Neural progenitor cell (in vitro differentiated cells): Measurements from ENCODE around the gene LRRC36. TPM values are rescaled to one million over a fixed set of nuclear protein-coding genes. Genes with fewer than 3 reads are reported as not detected.

Source experiments
- DNase-seq: peaks from one replicate; pipeline ENCODE4 v3.0.0-alpha.2; 2016; ENCODE audit warnings: low spot score
- H2AFZ ChIP-seq: fragments of 200-600 bp; sonication (generic); replicated peaks from 2 replicates; pipeline ENCODE4 v1.6.1; 2016; ENCODE audit warnings: antibody characterized with exemption
- H3F3A ChIP-seq: fragments of 200-600 bp; sonication (generic); 2 replicates; pipeline ENCODE4 v1.6.1; 2016; ENCODE audit warnings: antibody characterized with exemption, low read depth
- H3K27ac ChIP-seq: fragments of 200-600 bp; sonication (generic); 2 replicates; pipeline ENCODE4 v1.5.1; 2016; ENCODE audit warnings: mild to moderate bottlenecking
- H3K27me3 ChIP-seq: fragments of 200-600 bp; sonication (generic); 2 replicates; pipeline ENCODE4 v1.6.1; 2016; ENCODE audit warnings: mild to moderate bottlenecking, moderate library complexity
- H3K36me3 ChIP-seq: fragments of 200-600 bp; sonication (generic); 2 replicates; pipeline ENCODE4 v1.5.1; 2016
- H3K4me1 ChIP-seq: fragments of 200-600 bp; sonication (generic); 2 replicates; pipeline ENCODE4 v1.6.1; 2016; ENCODE audit warnings: mixed run types
- H3K4me2 ChIP-seq: fragments of 200-600 bp; sonication (generic); 2 replicates; pipeline ENCODE4 v1.6.1; 2016
- H3K4me3 ChIP-seq: fragments of 200-600 bp; sonication (generic); 2 replicates; pipeline ENCODE4 v1.5.1; 2016
- H3K79me2 ChIP-seq: fragments of 200-600 bp; sonication (generic); 2 replicates; pipeline ENCODE4 v1.6.1; 2016; ENCODE audit warnings: low read depth
- H3K9ac ChIP-seq: fragments of 200-600 bp; sonication (generic); 2 replicates; pipeline ENCODE4 v1.6.1; 2016
- H3K9me3 ChIP-seq: fragments of 200-600 bp; sonication (generic); 2 replicates; pipeline ENCODE4 v1.5.1; 2016; ENCODE audit warnings: low read depth
- H4K20me1 ChIP-seq: fragments of 200-600 bp; sonication (generic); 2 replicates; pipeline ENCODE4 v1.6.1; 2016; ENCODE audit warnings: low read depth
- H3K27ac Mint-ChIP-seq: 3 replicates; pipeline ENCODE4 v1.8.0; 2021; ENCODE audit warnings: mixed read lengths
- H3K27me3 Mint-ChIP-seq: 2 replicates; pipeline ENCODE4 v1.8.0; 2022; ENCODE audit warnings: low read depth, mild to moderate bottlenecking, inconsistent platforms, moderate library complexity, mixed read lengths; ENCODE audit not compliant: insufficient read depth
- H3K36me3 Mint-ChIP-seq: 3 replicates; pipeline ENCODE4 v1.8.0; 2021; ENCODE audit warnings: mixed read lengths
- H3K4me1 Mint-ChIP-seq: 3 replicates; pipeline ENCODE4 v1.8.0; 2021; ENCODE audit warnings: mixed read lengths
- H3K4me3 Mint-ChIP-seq: 3 replicates; pipeline ENCODE4 v1.8.0; 2021; ENCODE audit warnings: mild to moderate bottlenecking, moderate library complexity, mixed read lengths
- H3K9me3 Mint-ChIP-seq: 3 replicates; pipeline ENCODE4 v1.8.0; 2020; ENCODE audit warnings: mixed read lengths
- EZH2 ChIP-seq: fragments of 200-600 bp; sonication (generic); IDR thresholded peaks from 2 replicates; pipeline ENCODE4 v1.6.1; 2017; ENCODE audit warnings: antibody characterized with exemption, mild to moderate bottlenecking, moderate library complexity
- EZH2phosphoT487 ChIP-seq: fragments of 200-600 bp; sonication (generic); IDR thresholded peaks from 2 replicates; pipeline ENCODE4 v1.6.1; 2017; ENCODE audit warnings: antibody characterized with exemption
- total RNA-seq: library from RNA; depleted of rRNA; stranded (reverse); fragments of >200 nt; gene quantifications from 2 replicates; pipeline ENCODE4 v1.2.3, GENCODE V29; 2015; ENCODE audit warnings: low replicate concordance
- TF ChIP-seq, protein P1 (sequence below): fragments of 200-600 bp; sonication (generic); IDR thresholded peaks from 2 replicates; pipeline ENCODE4 v1.5.1; 2017; ENCODE audit warnings: antibody characterized with exemption, mild to moderate bottlenecking

Gene LRRC36
- total RNA-seq, 1 donor from 2014 or later = not detected

DNA sequence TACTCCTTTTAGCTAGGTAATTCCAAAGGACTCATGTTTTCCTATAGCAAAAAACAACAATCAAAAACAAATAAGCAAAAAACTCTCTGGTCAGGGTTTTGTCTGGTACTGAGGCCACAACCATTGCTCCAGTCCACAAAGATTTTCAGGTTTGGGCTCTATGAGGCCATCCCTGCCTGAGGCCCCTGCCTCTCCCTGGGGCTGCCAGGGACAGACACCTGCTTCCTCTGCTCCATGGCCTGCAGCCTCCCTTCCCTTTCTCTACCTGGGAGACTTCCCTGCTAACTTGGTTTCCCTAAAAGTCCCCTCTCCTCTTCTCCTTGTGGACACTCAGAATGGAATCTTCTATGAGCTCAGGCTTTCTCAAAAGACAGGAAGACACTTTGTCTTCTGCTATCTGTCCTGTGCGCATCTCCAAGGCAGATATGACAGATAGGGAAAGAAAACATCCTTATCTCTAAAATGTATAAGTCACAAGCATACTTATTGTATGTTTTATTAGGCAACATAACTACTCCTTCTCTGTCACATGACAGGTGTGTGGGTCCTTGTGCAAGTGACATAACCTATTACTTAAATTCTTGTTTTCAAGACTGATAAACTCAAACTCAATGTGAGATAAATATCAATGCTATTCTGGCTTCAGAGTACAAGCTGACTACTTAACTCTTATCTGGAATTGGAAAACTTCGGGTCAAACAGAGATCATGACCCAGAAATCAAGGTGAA, 90.9 kb downstream of the LRRC36 start:
- peaks cover 27% of the 10 kb centered on the region for H3K27me3 ChIP-seq
- Mint-ChIP-seq H3K4me1 (peaks cover 20% of the 10 kb centered on the region), H3K9me3 (no peaks in the 10 kb centered on the region), H3K36me3 (peaks cover 2% of the 10 kb centered on the region), H3K4me3 (peak overlapping the region; percentile 72), H3K27ac (peak overlapping the region; percentile 61), H3K27me3 (peaks cover 7% of the 10 kb centered on the region)
- DNase-seq = no peak
- H3K4me1 ChIP-seq = no peaks in the 10 kb centered on the region
- no peak overlapping the region for H3K27ac ChIP-seq
- H4K20me1 ChIP-seq = no peaks in the 10 kb centered on the region
- no peaks in the 10 kb centered on the region for H3K79me2 ChIP-seq
- H3F3A ChIP-seq = no peaks in the 10 kb centered on the region
- H3K4me2 ChIP-seq = no peak overlapping the region
- H3K9me3 ChIP-seq = no peaks in the 10 kb centered on the region
- TF ChIP-seq, protein P1, sequence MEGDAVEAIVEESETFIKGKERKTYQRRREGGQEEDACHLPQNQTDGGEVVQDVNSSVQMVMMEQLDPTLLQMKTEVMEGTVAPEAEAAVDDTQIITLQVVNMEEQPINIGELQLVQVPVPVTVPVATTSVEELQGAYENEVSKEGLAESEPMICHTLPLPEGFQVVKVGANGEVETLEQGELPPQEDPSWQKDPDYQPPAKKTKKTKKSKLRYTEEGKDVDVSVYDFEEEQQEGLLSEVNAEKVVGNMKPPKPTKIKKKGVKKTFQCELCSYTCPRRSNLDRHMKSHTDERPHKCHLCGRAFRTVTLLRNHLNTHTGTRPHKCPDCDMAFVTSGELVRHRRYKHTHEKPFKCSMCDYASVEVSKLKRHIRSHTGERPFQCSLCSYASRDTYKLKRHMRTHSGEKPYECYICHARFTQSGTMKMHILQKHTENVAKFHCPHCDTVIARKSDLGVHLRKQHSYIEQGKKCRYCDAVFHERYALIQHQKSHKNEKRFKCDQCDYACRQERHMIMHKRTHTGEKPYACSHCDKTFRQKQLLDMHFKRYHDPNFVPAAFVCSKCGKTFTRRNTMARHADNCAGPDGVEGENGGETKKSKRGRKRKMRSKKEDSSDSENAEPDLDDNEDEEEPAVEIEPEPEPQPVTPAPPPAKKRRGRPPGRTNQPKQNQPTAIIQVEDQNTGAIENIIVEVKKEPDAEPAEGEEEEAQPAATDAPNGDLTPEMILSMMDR = no peak
- TF ChIP-seq EZH2phosphoT487 = no peak
- TF ChIP-seq EZH2 = no peak
- H2AFZ ChIP-seq = no peak overlapping the region
- no peak overlapping the region for H3K9ac ChIP-seq
- H3K4me3 ChIP-seq = no peak overlapping the region
- no peaks in the 10 kb centered on the region for H3K36me3 ChIP-seq

DNA sequence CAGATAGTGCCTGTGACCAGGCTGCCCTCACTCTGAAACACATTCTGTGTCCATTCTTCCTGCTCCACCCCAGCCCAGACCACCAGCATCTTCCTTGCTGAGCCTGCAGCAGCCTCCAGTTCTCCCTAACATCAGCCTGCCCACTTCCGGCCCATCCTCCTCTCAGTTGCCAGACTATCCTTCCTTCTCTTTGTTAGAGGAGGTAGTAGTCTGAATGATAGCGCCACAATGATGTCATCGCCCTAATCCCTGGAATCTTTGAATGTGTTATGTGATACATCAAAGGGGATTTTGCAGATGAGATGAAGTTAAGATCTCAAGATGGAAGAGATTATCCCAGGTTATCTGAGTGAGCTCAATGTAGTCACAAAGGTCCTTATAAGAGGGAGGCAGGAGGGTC, 92.9 kb downstream of the LRRC36 start:
- no peak for DNase-seq
- H3K4me1 Mint-ChIP-seq = peaks cover 34% of the 10 kb centered on the region
- H3K4me3 Mint-ChIP-seq = peak overlapping the region; percentile 7

GRCh38 chr16:67419931-67420330, 93.3 kb downstream of the LRRC36 start:
- no peak for DNase-seq
- Histone ChIP-seq H2AFZ (no peak overlapping the region), H3K9ac (no peak overlapping the region), H3K4me3 (no peak overlapping the region), H3K79me2 (no peaks in the 10 kb centered on the region), H3K9me3 (no peaks in the 10 kb centered on the region), H3K27me3 (peaks cover 25% of the 10 kb centered on the region), H4K20me1 (no peaks in the 10 kb centered on the region), H3K27ac (no peak overlapping the region), H3K4me2 (no peak overlapping the region), H3F3A (no peaks in the 10 kb centered on the region), H3K4me1 (peaks cover 15% of the 10 kb centered on the region), H3K36me3 (no peaks in the 10 kb centered on the region)
- Mint-ChIP-seq H3K4me3 (no peak overlapping the region), H3K9me3 (no peaks in the 10 kb centered on the region), H3K4me1 (peaks cover 38% of the 10 kb centered on the region), H3K27ac (no peak overlapping the region), H3K27me3 (peaks cover 10% of the 10 kb centered on the region), H3K36me3 (no peaks in the 10 kb centered on the region)
- no peak for TF ChIP-seq EZH2
- TF ChIP-seq, protein P1 = peak; percentile 10

More for the DNA sequence above, 92.9 kb downstream of the LRRC36 start:
- Histone ChIP-seq H3K4me1 (peaks cover 10% of the 10 kb centered on the region), H3K27ac (no peak overlapping the region), H3K27me3 (peaks cover 27% of the 10 kb centered on the region), H3K36me3 (no peaks in the 10 kb centered on the region), H3K9me3 (no peaks in the 10 kb centered on the region), H3K9ac (no peak overlapping the region), H3F3A (no peaks in the 10 kb centered on the region), H2AFZ (no peak overlapping the region), H3K79me2 (no peaks in the 10 kb centered on the region), H3K4me3 (no peak overlapping the region), H3K4me2 (no peak overlapping the region), H4K20me1 (no peaks in the 10 kb centered on the region)
- no peak overlapping the region for H3K27ac Mint-ChIP-seq
- H3K36me3 Mint-ChIP-seq = no peaks in the 10 kb centered on the region
- no peaks in the 10 kb centered on the region for H3K9me3 Mint-ChIP-seq
- peaks cover 10% of the 10 kb centered on the region for H3K27me3 Mint-ChIP-seq
- TF ChIP-seq EZH2 = no peak

DNA sequence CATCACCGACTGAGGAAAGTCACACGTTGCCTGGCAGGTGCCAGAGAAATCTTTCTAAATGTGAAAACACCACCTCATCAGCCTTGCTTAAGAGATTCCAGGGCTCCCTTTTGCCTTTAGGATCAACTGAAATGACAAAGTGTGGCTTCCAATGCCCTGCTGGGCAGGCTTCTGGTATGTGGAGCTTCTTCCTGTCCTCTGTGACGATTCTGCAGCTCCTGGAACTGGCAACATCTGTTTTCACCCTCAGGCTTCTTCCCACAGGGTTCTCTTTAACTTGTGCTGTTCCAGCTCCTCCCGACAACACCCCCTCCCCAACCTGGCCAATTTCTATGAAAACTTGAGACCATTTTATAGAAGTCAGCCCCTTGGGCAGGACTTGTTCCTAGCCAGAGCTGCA, 94.4 kb downstream of the LRRC36 start:
- no peaks in the 10 kb centered on the region for H3K79me2 ChIP-seq
- H3K4me2 ChIP-seq = no peak overlapping the region
- H3K27me3 ChIP-seq = peaks cover 14% of the 10 kb centered on the region
- H4K20me1 ChIP-seq = no peaks in the 10 kb centered on the region
- TF ChIP-seq, protein P1 = no peak
- TF ChIP-seq EZH2 = no peak
- TF ChIP-seq EZH2phosphoT487 = no peak
- H3K27ac ChIP-seq = no peak overlapping the region
- H3K9me3 ChIP-seq = no peaks in the 10 kb centered on the region
- H3K9ac ChIP-seq = no peak overlapping the region
- H3K9me3 Mint-ChIP-seq = no peaks in the 10 kb centered on the region
- H3K27me3 Mint-ChIP-seq = peaks cover 10% of the 10 kb centered on the region
- H3K36me3 Mint-ChIP-seq = no peaks in the 10 kb centered on the region
- peaks cover 39% of the 10 kb centered on the region for H3K4me1 Mint-ChIP-seq
- H3K4me1 ChIP-seq = peaks cover 19% of the 10 kb centered on the region
- DNase-seq = no peak
- no peaks in the 10 kb centered on the region for H3F3A ChIP-seq
- H3K4me3 Mint-ChIP-seq = no peak overlapping the region
- H3K4me3 ChIP-seq = no peak overlapping the region
- no peaks in the 10 kb centered on the region for H3K36me3 ChIP-seq
- no peak overlapping the region for H3K27ac Mint-ChIP-seq
- no peak overlapping the region for H2AFZ ChIP-seq
